OCI-LY3 (cell line): Measurements from ENCODE around the gene MYRF.

Experiments used
- H2AFZ ChIP-seq: fragments of 200-600, 300-600 bp; shearing (Covaris generic); 2 replicates; pipeline ENCODE4 v1.6.0; 2014; ENCODE audit warnings: antibody characterized with exemption, low read depth, low read length
- H3K27ac ChIP-seq: fragments of 200-600, 300-600 bp; sonication (generic); 2 replicates; pipeline ENCODE4 v1.5.1; 2014; ENCODE audit warnings: mild to moderate bottlenecking, low read length, moderate library complexity, mixed read lengths
- H3K27me3 ChIP-seq: fragments of 200-600, 300-600 bp; sonication (generic); 2 replicates; pipeline ENCODE4 v1.6.1; 2014; ENCODE audit warnings: low read depth, low read length, mixed read lengths
- H3K36me3 ChIP-seq: fragments of 200-600, 300-600 bp; sonication (generic); replicated peaks from 2 replicates; pipeline ENCODE3; 2014; ENCODE audit warnings: low read depth, low read length, mixed read lengths
- H3K4me1 ChIP-seq: fragments of 300-600, 200-600 bp; sonication (generic); 2 replicates; pipeline ENCODE4 v1.6.1; 2014; ENCODE audit warnings: low read length, mixed read lengths
- H3K4me2 ChIP-seq: fragments of 200-600, 300-600 bp; sonication (generic); 2 replicates; pipeline ENCODE4 v1.6.1; 2014; ENCODE audit warnings: low read length, mixed read lengths
- H3K4me3 ChIP-seq: fragments of 300-600, 200-600 bp; sonication (generic); 2 replicates; pipeline ENCODE4 v1.5.1; 2014; ENCODE audit warnings: antibody characterized with exemption, mild to moderate bottlenecking, low read length, moderate library complexity
- H3K79me2 ChIP-seq: fragments of 300-600, 200-600 bp; shearing (Covaris generic); 2 replicates; pipeline ENCODE4 v1.6.1; 2014; ENCODE audit warnings: mild to moderate bottlenecking, low read length, mixed read lengths
- H3K9ac ChIP-seq: fragments of 300-600, 200-600 bp; shearing (Covaris generic); 2 replicates; pipeline ENCODE4 v1.6.0; 2014; ENCODE audit warnings: mild to moderate bottlenecking, low read length, moderate library complexity
- H3K9me3 ChIP-seq: fragments of 200-600, 300-600 bp; shearing (Covaris generic); 2 replicates; pipeline ENCODE4 v1.6.1; 2014; ENCODE audit warnings: low read length, mixed read lengths; ENCODE audit not compliant: insufficient read depth
- H4K20me1 ChIP-seq: fragments of 200-600, 300-600 bp; sonication (generic); 2 replicates; pipeline ENCODE4 v1.6.1; 2016; ENCODE audit warnings: low read length, mixed read lengths; ENCODE audit not compliant: insufficient read depth
- CTCF ChIP-seq: fragments of 200-600, 300-600 bp; sonication (generic); IDR thresholded peaks from 2 replicates; pipeline ENCODE4 v1.5.1; 2014; ENCODE audit warnings: antibody characterized with exemption, low read length, low read depth
- EZH2phosphoT487 ChIP-seq: fragments of 200-600 bp; shearing (Covaris generic); IDR thresholded peaks from 2 replicates; pipeline ENCODE4 v1.6.1; 2018; ENCODE audit warnings: antibody characterized with exemption, mixed run types, low read depth

The MYRF gene

GRCh38 chr11:61731952-61732675, 20.3 kb upstream of the MYRF start:
- no peak overlapping the region for H3K4me2 ChIP-seq
- H3K4me1 ChIP-seq: peaks cover 4% of the 10 kb centered on the region; the same call in 1 of the 2 replicates

GRCh38 chr11:61732705-61733104, 19.7 kb upstream of the MYRF start:
- Histone ChIP-seq H3K9ac (no peak overlapping the region), H4K20me1 (no peaks in the 10 kb centered on the region), H3K9me3 (no peaks in the 10 kb centered on the region), H3K27ac (no peak overlapping the region), H3K4me3 (no peak overlapping the region), H3K4me2 (no peak overlapping the region), H3K4me1 (peaks cover 4% of the 10 kb centered on the region; the same call in 1 of the 2 replicates), H2AFZ (peak overlapping the region; percentile 82; the same call in 1 of the 2 replicates), H3K79me2 (no peaks in the 10 kb centered on the region), H3K27me3 (peaks cover 16% of the 10 kb centered on the region), H3K36me3 (no peaks in the 10 kb centered on the region)
- no peak for TF ChIP-seq CTCF
- TF ChIP-seq EZH2phosphoT487: no peak

More at GRCh38 chr11:61731952-61732675, 20.3 kb upstream of the MYRF start:
- peaks cover 15% of the 10 kb centered on the region for H3K27me3 ChIP-seq
- no peaks in the 10 kb centered on the region for H3K36me3 ChIP-seq
- H3K9me3 ChIP-seq: no peaks in the 10 kb centered on the region
- no peak overlapping the region for H3K27ac ChIP-seq
- no peaks in the 10 kb centered on the region for H3K79me2 ChIP-seq
- no peaks in the 10 kb centered on the region for H4K20me1 ChIP-seq
- H3K9ac ChIP-seq: no peak overlapping the region
- TF ChIP-seq CTCF: no peak
- H2AFZ ChIP-seq: no peak overlapping the region
- no peak overlapping the region for H3K4me3 ChIP-seq

GRCh38 chr11:61733120-61733978, 19.1 kb upstream of the MYRF start:
- H3K27ac ChIP-seq: no peak overlapping the region
- peak overlapping the region; percentile 48 for H3K4me2 ChIP-seq
- peaks cover 4% of the 10 kb centered on the region; the same call in 1 of the 2 replicates for H3K4me1 ChIP-seq
- no peaks in the 10 kb centered on the region for H3K36me3 ChIP-seq
- TF ChIP-seq EZH2phosphoT487 (no peak), CTCF (peak; percentile 98)
- no peak overlapping the region for H3K4me3 ChIP-seq
- peak overlapping the region; percentile 82 for H2AFZ ChIP-seq
- peaks cover 16% of the 10 kb centered on the region for H3K27me3 ChIP-seq
- no peaks in the 10 kb centered on the region for H4K20me1 ChIP-seq
- H3K9me3 ChIP-seq: no peaks in the 10 kb centered on the region
- no peak overlapping the region for H3K9ac ChIP-seq
- H3K79me2 ChIP-seq: no peaks in the 10 kb centered on the region

GRCh38 chr11:61734767-61735166, 17.7 kb upstream of the MYRF start:
- Histone ChIP-seq H2AFZ (no peak overlapping the region), H3K9ac (no peak overlapping the region), H4K20me1 (no peaks in the 10 kb centered on the region), H3K79me2 (no peaks in the 10 kb centered on the region), H3K9me3 (no peaks in the 10 kb centered on the region), H3K4me2 (no peak overlapping the region), H3K27ac (no peak overlapping the region), H3K4me3 (no peak overlapping the region), H3K36me3 (no peaks in the 10 kb centered on the region), H3K4me1 (peaks cover 4% of the 10 kb centered on the region; the same call in 1 of the 2 replicates), H3K27me3 (peaks cover 16% of the 10 kb centered on the region)
- no peak for TF ChIP-seq EZH2phosphoT487
- no peak for TF ChIP-seq CTCF
